ENCODE results near the gene ZNF341. TPM values are rescaled to one million over a fixed set of nuclear protein-coding genes. Genes with fewer than 3 reads are reported as not detected.

The ZNF341 gene
- total and polyA plus RNA-seq, 2 of the 8 experiments (the other 6 are each of a cell fraction or from before 2014, with no cell fraction given), result 5.8 to 6.4 TPM

DNA sequence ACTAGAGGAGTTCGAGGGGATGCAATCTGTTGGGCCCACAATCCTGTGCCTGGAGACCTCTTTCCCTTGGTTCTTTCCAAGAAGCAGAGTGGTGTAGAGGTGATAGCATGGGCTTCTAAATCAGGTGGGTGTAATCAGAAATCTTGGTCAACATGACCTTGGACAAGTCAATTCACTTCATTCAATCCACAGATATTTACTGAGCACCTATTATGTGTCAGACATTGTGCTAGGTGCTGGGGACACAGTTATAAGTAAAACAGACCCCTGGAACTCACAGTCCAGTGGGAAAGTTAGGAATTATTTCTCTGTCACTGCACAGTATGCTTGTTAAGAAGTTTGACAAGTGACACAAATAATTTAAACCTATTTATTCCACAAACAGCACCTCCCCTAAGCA is 42.3 kb upstream of the ZNF341 start:
- no peak overlapping the region for H2BK120ac ChIP-seq (replicated peaks; ENCODE audit: low read depth, low read length)
- no peak overlapping the region for H2BK5ac ChIP-seq (ENCODE audit: low read depth, low read length)
- TF ChIP-seq ASH2L (IDR thresholded peaks at IDR 0.05; ENCODE audit: low read length), result no peak
- CTCF ChIA-PET (ENCODE audit: partially characterized antibody), result interaction anchor here (1.4 kb wide), 1 partner anchor 14 kb away, joined by 4 read pairs; no protein-coding TSS in a partner anchor
- H4K5ac ChIP-seq (ENCODE audit: insufficient read length, low read depth, low read length), result no peak overlapping the region
- peaks cover 0 to 11% of the 10 kb centered on the region in 2 experiments; a peak in 2 of 4 replicates for H3K79me2 ChIP-seq (ENCODE audit: control insufficient read depth in 1 of 2, insufficient read depth in 2 of 2, low read length in 2 of 2)
- no peak for DNase-seq (ENCODE audit: low read depth in 1 of 2, low spot score in 2 of 2)
- peaks cover 4 to 6% of the 10 kb centered on the region in 2 experiments for H4K20me1 ChIP-seq (replicated peaks in 1 of 2; ENCODE audit: control insufficient read depth in 1 of 2, insufficient read depth in 2 of 2, low read length in 2 of 2)
- no peak overlapping the region for H3K18ac ChIP-seq (ENCODE audit: extremely low read depth, low read length)
- no peak overlapping the region for H2AK5ac ChIP-seq (ENCODE audit: low read depth, low read length)
- no peak overlapping the region for H3K23ac ChIP-seq (ENCODE audit: insufficient read length)
- peaks cover 0 to 26% (median 23%) of the 10 kb centered on the region in 4 experiments; a peak in 6 of 7 replicates for H3K4me1 ChIP-seq (replicated peaks in 1 of 4; ENCODE audit: control insufficient read depth in 3 of 4, insufficient read depth in 4 of 4, low read length in 3 of 4)
- H3K23me2 ChIP-seq (ENCODE audit: low read depth, low read length), result peaks cover 9% of the 10 kb centered on the region
- no peak overlapping the region for H3K4me3 ChIP-seq (ENCODE audit: extremely low read depth in 1 of 4, insufficient read depth in 2 of 4, low read depth in 3 of 4, low read length in 4 of 4)
- no peak overlapping the region for H2BK20ac ChIP-seq (ENCODE audit: low read length)
- no peak overlapping the region for H3K56ac ChIP-seq (replicated peaks; ENCODE audit: insufficient read length, low read depth, low read length)
- WGBS, 2 experiments (ENCODE audit: extremely low coverage in 1 of 2, insufficient coverage in 1 of 2, insufficient read length in 1 of 2, insufficient replicate concordance in 2 of 2, low coverage in 1 of 2, low lambda C conversion rate in 2 of 2, missing lambda C conversion rate in 1 of 2), result 74% methylated on average over 1 of the region's 1 CpG; no CpG with 5 or more reads in 1 of the 2 experiments
- no peak for FAIRE-seq
- peaks cover 5% of the 10 kb centered on the region; the same call in 1 of the 2 replicates for H3K79me1 ChIP-seq (ENCODE audit: low read depth, low read length)
- H2AFZ ChIP-seq (ENCODE audit: low read length), result no peak overlapping the region
- H3K14ac ChIP-seq (ENCODE audit: insufficient read length), result no peak overlapping the region
- no peak overlapping the region for H3K4ac ChIP-seq (replicated peaks; ENCODE audit: insufficient read length, low read depth, low read length)
- H3K27ac ChIP-seq (ENCODE audit: low read depth, low read length), result no peak overlapping the region
- no peak overlapping the region for H3K4me2 ChIP-seq (ENCODE audit: insufficient read depth in 1 of 2, low read depth in 2 of 2, low read length in 2 of 2)
- POLR2A ChIA-PET (ENCODE audit: partially characterized antibody), result interaction anchor here (2.8 kb wide), 1 partner anchor 14 kb away, joined by 10 read pairs; the partner anchor contains the start of gene NECAB3
- no peak overlapping the region for H3K9ac ChIP-seq (replicated peaks in 1 of 4; ENCODE audit: extremely low read depth in 1 of 4, low read depth in 3 of 4, low read length in 3 of 4)
- H2BK12ac ChIP-seq (ENCODE audit: low read depth, low read length), result no peak overlapping the region
- H2BK15ac ChIP-seq (ENCODE audit: low read length), result no peak overlapping the region
- no peaks in the 10 kb centered on the region for H3K36me3 ChIP-seq (ENCODE audit: control insufficient read depth in 2 of 4, insufficient read depth in 4 of 4, low read length in 3 of 4)
- H3K27me3 ChIP-seq (replicated peaks in 1 of 4; ENCODE audit: control insufficient read depth in 3 of 4, extremely low read depth in 1 of 4, insufficient read depth in 3 of 4, low read length in 3 of 4), result peaks cover 0 to 9% (median 2%) of the 10 kb centered on the region in 4 experiments; a peak in 4 of 7 replicates
- no peak overlapping the region for H4K8ac ChIP-seq (ENCODE audit: extremely low read depth, insufficient read depth, low read length)
- no peak overlapping the region for H4K91ac ChIP-seq (replicated peaks; ENCODE audit: insufficient read length, low read length)
- no peaks in the 10 kb centered on the region for H3K9me3 ChIP-seq (ENCODE audit: insufficient read depth in 2 of 2, low read depth in 1 of 2, low read length in 1 of 2)

Data from H1 (cell line).